ENCODE measurements around the gene SMIM15. TPM values are rescaled to one million over a fixed set of nuclear protein-coding genes. Genes with fewer than 3 reads are reported as not detected.

The SMIM15 gene
- total RNA-seq, 4 donors from 2014 or later, result 30.4 to 47.9 (median 44.4) TPM

DNA sequence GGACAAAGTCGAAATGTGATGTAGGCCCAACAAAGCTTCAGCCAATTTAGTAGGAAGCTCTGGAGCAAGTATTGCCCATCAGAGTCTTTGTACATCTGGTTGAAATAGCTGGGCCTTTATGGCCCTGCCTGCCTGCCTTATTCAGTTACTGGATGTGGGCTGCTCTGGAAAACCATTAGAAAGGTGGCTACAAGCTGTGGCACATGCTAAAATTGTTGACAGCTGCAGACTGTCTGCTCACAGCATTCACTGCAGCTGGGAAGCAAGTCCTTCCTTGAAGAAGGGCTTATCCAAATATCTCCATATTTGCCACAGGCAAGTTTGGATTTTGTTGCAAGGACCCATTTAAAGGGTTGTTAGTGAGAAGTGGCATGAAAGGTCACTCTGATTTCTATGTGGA is 24.4 kb downstream of the SMIM15 start:
- Histone ChIP-seq H3K36me3 (no peaks in the 10 kb centered on the region), H3K9me3 (no peaks in the 10 kb centered on the region), H3K27ac (no peak overlapping the region), H3K4me1 (peaks cover 1% of the 10 kb centered on the region), H3K27me3 (no peaks in the 10 kb centered on the region), H3K4me3 (no peak overlapping the region)
- 75% methylated on average over 1 of the region's 1 CpG for WGBS
- TF ChIP-seq EP300 (IDR thresholded peaks at IDR 0.05) (no peak), POLR2AphosphoS5 (IDR thresholded peaks at IDR 0.05) (no peak), POLR2A (IDR thresholded peaks at IDR 0.05) (no peak)
- TF ChIP-seq, protein P1, sequence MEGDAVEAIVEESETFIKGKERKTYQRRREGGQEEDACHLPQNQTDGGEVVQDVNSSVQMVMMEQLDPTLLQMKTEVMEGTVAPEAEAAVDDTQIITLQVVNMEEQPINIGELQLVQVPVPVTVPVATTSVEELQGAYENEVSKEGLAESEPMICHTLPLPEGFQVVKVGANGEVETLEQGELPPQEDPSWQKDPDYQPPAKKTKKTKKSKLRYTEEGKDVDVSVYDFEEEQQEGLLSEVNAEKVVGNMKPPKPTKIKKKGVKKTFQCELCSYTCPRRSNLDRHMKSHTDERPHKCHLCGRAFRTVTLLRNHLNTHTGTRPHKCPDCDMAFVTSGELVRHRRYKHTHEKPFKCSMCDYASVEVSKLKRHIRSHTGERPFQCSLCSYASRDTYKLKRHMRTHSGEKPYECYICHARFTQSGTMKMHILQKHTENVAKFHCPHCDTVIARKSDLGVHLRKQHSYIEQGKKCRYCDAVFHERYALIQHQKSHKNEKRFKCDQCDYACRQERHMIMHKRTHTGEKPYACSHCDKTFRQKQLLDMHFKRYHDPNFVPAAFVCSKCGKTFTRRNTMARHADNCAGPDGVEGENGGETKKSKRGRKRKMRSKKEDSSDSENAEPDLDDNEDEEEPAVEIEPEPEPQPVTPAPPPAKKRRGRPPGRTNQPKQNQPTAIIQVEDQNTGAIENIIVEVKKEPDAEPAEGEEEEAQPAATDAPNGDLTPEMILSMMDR (IDR thresholded peaks at IDR 0.05), result no peak
- DNase-seq (ENCODE audit: low spot score in 2 of 2), result no peak

DNA sequence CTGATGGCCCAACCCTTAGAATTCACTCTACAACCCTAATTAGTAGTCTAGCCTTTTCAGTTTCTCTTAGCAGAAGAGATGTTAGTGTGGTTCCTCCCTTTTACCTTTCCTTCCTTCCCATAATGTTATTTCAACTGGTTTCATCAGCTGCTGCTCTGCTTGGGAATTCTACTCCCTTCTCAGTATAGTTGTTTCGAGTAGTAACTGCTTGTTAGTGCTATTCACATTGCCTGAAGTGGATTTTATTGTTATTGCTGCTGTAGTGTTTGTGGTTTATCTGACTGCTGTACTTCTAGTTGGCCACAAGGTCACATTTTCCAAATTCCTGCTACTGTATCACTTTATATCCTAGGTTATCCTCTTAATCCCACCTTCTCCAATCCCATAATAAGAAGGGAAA is 29.7 kb downstream of the SMIM15 start:
- Histone ChIP-seq H3K4me3 (no peak overlapping the region), H3K36me3 (no peaks in the 10 kb centered on the region), H3K27me3 (no peaks in the 10 kb centered on the region), H3K27ac (no peak overlapping the region), H3K4me1 (no peaks in the 10 kb centered on the region), H3K9me3 (no peaks in the 10 kb centered on the region)
- no peak for TF ChIP-seq EP300 (IDR thresholded peaks at IDR 0.05)
- TF ChIP-seq POLR2AphosphoS5 (IDR thresholded peaks at IDR 0.05), result no peak
- TF ChIP-seq POLR2A (IDR thresholded peaks at IDR 0.05), result no peak
- TF ChIP-seq, protein P1 (IDR thresholded peaks at IDR 0.05), result no peak
- no peak for DNase-seq (ENCODE audit: low spot score in 2 of 2)
- WGBS, result 83% methylated on average over 1 of the region's 1 CpG

DNA sequence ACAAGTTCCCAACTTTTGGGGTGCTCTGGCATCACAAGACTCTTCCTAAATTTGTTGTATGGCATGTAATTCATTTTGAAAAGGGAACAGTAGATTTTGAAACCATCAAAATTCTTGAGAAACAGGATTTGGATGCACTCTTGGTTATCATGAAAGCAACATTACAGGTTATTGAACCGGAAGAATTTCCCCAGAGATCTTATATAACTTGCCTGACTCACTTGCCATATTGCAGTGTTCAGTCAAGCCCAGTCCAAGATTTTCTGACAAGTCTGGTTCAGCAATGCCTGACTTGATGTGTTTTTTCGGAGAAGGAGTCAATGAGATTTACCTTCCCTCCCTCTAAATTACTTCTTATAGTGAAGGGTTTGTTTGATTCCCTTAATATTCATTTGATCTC is 32.0 kb downstream of the SMIM15 start:
- no peaks in the 10 kb centered on the region for H3K36me3 ChIP-seq
- 70% methylated on average over 2 of the region's 2 CpGs for WGBS
- no peaks in the 10 kb centered on the region for H3K27me3 ChIP-seq

DNA sequence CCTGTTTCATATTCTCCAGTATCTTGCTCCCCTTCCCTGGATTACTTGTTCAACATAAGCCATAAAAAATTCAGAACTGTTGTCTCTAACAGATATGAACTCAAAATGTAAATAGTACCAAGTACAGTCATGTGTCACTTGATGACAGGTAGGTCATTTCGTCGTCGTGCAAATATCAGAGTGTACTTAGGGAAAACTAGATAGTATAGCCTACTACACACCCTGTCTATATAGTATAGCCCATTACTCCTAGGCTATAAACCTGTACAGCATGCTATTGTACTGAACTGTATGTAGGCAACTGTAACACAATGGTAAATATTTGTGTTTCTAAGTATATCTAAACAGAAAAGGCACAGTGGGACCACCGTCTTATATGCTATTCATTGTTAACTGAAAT is 39.1 kb downstream of the SMIM15 start:
- no peak for DNase-seq (ENCODE audit: low spot score in 2 of 2)
- 98% methylated on average over 4 of the region's 4 CpGs for WGBS
- Histone ChIP-seq H3K4me1 (no peaks in the 10 kb centered on the region), H3K4me3 (no peak overlapping the region), H3K27ac (no peak overlapping the region), H3K9me3 (no peaks in the 10 kb centered on the region), H3K27me3 (no peaks in the 10 kb centered on the region), H3K36me3 (no peaks in the 10 kb centered on the region)
- TF ChIP-seq POLR2AphosphoS5 (IDR thresholded peaks at IDR 0.05) (no peak), EP300 (IDR thresholded peaks at IDR 0.05) (no peak)

More for the DNA sequence above, 32.0 kb downstream of the SMIM15 start:
- Histone ChIP-seq H3K4me3 (no peak overlapping the region), H3K4me1 (no peaks in the 10 kb centered on the region), H3K27ac (no peak overlapping the region), H3K9me3 (no peaks in the 10 kb centered on the region)
- no peak for DNase-seq (ENCODE audit: low spot score in 2 of 2)
- TF ChIP-seq, protein P1 (IDR thresholded peaks at IDR 0.05), result no peak
- TF ChIP-seq POLR2A (IDR thresholded peaks at IDR 0.05), result no peak
- no peak for TF ChIP-seq POLR2AphosphoS5 (IDR thresholded peaks at IDR 0.05)
- no peak for TF ChIP-seq EP300 (IDR thresholded peaks at IDR 0.05)

DNA sequence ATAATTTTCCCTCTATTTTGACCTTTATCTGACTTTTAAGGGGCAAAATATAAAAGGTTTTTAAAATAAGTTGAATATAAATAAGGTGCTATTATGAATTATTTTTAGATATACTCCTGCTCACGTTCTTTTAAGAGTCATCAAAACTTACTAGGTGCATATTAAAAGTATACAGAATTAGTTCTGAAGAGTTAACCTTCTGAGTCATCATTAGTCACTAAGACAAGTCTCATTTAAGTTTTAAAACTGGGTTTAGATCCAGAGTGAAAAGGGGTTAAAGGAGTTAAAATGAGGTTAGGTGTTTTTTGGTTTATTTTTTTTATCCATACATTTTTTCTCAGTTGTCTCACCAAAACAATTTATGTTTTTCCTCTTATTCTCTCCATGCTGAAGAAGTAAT is 41.7 kb downstream of the SMIM15 start:
- DNase-seq (ENCODE audit: low spot score in 2 of 2), result no peak
- TF ChIP-seq, protein P1 (IDR thresholded peaks at IDR 0.05), result no peak
- TF ChIP-seq EP300 (IDR thresholded peaks at IDR 0.05) (no peak), POLR2A (IDR thresholded peaks at IDR 0.05) (no peak), POLR2AphosphoS5 (IDR thresholded peaks at IDR 0.05) (no peak)
- H3K27ac ChIP-seq, result no peak overlapping the region
- no peaks in the 10 kb centered on the region for H3K9me3 ChIP-seq
- no peaks in the 10 kb centered on the region for H3K4me1 ChIP-seq
- H3K4me3 ChIP-seq, result no peak overlapping the region
- no peaks in the 10 kb centered on the region for H3K27me3 ChIP-seq
- 53% methylated on average over 1 of the region's 1 CpG for WGBS
- no peaks in the 10 kb centered on the region for H3K36me3 ChIP-seq

DNA sequence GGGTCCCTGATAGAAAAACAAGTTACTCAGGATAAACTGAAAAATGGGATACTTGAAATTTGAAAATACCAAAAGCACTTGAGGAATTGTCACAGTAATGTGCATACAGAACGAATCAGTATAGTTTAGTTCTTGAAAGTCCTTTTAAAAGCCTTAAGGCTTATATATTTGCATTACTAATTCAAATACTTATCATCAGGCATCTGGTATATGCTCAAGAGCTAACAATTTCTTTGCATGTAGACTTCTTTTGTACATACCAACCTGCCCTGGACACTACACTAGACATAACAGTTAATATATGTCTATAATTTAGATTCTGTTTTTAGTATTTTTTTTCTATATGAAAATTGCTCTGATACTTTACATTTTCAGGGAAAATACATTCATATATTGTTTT is 43.2 kb downstream of the SMIM15 start:
- no peaks in the 10 kb centered on the region for H3K27me3 ChIP-seq
- H3K27ac ChIP-seq, result no peak overlapping the region
- no peak for DNase-seq (ENCODE audit: low spot score in 2 of 2)
- H3K4me1 ChIP-seq, result no peaks in the 10 kb centered on the region
- 79% methylated on average over 1 of the region's 1 CpG for WGBS
- H3K4me3 ChIP-seq, result no peak overlapping the region
- no peaks in the 10 kb centered on the region for H3K36me3 ChIP-seq
- no peak for TF ChIP-seq POLR2A (IDR thresholded peaks at IDR 0.05)
- TF ChIP-seq, protein P1 (IDR thresholded peaks at IDR 0.05), result no peak
- TF ChIP-seq POLR2AphosphoS5 (IDR thresholded peaks at IDR 0.05), result no peak
- no peak for TF ChIP-seq EP300 (IDR thresholded peaks at IDR 0.05)
- H3K9me3 ChIP-seq, result no peaks in the 10 kb centered on the region

Data from suprapubic skin (tissue), 4 donors.